ENCODE data around the gene VPS26C.

VPS26C gene

GRCh38 chr21:37202221-37203110, 64.7 kb downstream of the VPS26C start:
- DNase-seq (ENCODE audit: low read depth) = no peak

GRCh38 chr21:37200641-37201480, 66.3 kb downstream of the VPS26C start:
- no peak for DNase-seq (ENCODE audit: low read depth)

- DNase-seq (ENCODE audit: low read depth) = no peak
Measured at GRCh38 chr21:37199057-37199924, 67.8 kb downstream of the VPS26C start.

DNA sequence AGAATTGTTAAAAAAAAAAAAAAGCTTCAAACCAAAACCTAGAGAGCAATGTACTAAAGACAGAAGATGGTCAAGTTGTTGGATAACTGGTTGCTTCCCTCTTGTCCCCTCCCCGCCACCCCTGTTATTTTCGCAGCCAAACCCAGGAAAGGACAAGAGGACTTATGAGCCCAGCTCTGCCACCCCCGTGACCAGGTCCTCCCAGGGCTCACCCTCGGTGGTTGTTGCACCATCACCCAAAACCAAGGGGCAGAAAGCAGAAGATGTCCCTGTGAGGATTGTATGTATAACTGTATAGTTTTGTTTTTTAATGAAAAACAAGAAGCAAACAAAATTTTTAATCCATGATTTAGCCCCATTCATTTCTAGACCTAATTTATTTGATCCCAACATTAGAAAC, 69.4 kb downstream of the VPS26C start:
- DNase-seq (ENCODE audit: low read depth) = no peak

DNA sequence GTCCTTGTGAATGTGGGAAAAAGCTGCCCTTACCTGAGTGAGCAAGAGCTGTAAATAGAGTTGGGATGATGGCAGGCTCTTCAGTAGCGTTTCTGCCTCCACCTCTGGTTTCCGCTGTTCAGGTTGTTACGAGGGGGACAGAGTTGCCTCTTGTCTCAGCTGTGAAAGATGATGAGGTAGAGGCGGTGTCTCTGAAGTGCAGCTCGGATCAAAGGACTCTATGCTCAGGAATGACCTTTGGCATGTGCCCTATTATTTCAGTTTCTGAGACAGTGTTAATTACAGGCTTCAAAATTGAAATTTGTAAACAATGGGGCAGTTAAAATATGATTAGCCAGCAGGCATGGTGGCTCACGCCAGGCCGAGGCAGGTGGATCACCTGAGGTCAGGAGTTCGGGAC, 70.3 kb downstream of the VPS26C start:
- DNase-seq (ENCODE audit: low read depth) = no peak

- no peak for DNase-seq (ENCODE audit: low read depth)
Measured at GRCh38 chr21:37195610-37196009, 71.5 kb downstream of the VPS26C start.

DNA sequence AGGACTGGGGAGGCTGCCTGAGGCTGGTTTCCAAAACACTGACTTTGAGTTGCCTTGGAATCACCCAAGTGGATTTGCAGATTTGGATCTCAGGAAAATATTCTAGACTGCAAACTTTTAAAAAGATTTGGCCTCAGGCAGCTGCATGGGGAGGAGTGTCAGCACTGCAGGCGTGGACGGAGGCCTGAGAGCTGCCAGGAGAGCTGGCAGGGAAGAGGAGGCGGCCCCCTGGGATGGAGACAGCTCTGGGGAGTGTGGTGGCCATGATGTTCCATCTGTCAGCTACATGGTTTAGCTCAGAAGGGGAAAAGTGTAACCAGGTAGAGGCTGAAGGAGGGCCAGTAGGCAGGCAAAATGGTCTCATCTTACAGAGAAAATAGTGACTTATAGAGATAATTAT, 72.1 kb downstream of the VPS26C start:
- no peak for DNase-seq (ENCODE audit: low read depth)

- no peak for DNase-seq (ENCODE audit: low read depth)
Measured at GRCh38 chr21:37193676-37194075, 73.5 kb downstream of the VPS26C start.

DNA sequence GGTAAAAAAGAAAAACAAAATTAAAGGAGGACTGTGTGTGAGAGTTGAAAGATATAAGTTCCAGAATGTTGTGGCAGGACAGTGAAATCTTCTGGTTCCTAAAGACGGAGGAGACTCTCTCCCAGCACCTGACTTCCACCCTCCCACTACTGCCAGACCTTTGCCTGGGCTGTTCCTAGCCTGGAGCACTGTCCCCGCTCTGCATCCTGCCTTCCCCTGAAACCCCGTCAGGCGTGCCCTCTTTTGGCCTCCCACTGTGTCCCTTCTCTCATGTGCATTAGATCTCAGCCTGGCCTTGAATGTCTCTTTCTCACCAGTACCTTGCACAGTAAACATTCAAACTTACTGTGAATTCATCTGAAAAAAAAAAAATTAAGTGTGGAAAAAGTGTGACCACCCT, 74.1 kb downstream of the VPS26C start:
- no peak for DNase-seq (ENCODE audit: low read depth)

- no peak for DNase-seq (ENCODE audit: low read depth)
Measured at GRCh38 chr21:37192019-37192418, 75.1 kb downstream of the VPS26C start.

- DNase-seq (ENCODE audit: low read depth) = no peak
Measured at GRCh38 chr21:37188825-37189224, 78.3 kb downstream of the VPS26C start.

DNA sequence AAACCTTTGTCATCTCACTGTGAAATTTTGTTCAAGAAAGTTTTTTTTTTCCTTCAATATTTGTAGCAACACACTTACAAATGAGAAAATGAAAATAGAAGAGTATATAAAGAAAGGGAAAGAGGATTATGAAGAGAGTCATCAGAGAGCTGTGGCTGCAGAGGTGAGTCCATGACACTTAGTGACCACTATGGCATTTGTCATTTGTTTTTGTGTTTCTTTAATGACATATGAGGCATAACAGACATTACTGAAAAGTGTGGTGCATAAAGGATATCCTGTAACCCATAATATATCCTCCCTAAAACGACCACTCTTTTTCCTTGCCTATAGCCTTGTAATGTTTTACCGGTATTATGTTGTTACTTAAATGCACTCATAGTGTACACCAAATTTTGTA, 80.2 kb downstream of the VPS26C start:
- DNase-seq (ENCODE audit: low read depth) = no peak

- DNase-seq (ENCODE audit: low read depth) = no peak
Measured at GRCh38 chr21:37184784-37185593, 82.1 kb downstream of the VPS26C start.

GRCh38 chr21:37183749-37184148, 83.4 kb downstream of the VPS26C start:
- no peak for DNase-seq (ENCODE audit: low read depth)

GRCh38 chr21:37182222-37182621, 84.9 kb downstream of the VPS26C start:
- no peak for DNase-seq (ENCODE audit: low read depth)

DNA sequence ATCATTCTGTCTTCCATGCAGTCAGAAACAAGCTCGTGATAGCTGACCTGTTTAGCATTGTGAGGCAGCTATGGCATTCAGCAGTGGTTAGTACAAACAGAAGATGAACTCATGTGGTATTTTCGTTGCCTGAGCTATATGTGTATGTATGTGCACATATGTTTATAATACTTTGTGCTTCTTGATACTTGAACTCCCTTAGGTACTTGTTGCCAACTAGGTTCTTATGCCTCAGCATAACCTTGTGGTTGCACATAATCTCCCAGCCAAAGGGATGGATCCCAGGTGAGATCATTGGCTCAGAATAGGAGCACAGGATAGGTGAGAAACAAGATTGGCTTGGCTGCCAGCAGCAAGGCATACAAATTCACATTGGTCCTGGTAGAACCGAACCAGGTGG, 86.1 kb downstream of the VPS26C start:
- DNase-seq (ENCODE audit: low read depth) = no peak

DNA sequence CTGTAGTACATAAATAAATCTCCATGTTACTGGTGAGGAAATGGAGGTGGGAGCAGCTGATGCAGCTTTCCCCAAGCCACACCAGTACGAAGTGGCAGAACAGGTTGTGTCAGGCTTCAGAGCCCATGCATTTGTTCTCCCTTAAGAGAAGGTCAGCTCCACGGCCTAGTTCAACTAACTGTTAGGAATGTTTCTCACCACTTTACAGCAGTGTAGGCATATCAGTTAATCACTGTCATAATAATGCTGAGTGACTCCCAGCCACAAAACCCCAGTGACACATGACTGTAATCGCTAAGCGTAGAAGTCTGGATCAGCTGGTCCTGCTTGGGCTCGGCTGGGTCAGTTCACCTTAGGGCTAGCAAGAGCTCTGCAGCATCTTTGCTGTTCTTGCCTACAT, 90.4 kb downstream of the VPS26C start:
- no peak for DNase-seq (ENCODE audit: low read depth)

Data from T follicular helper cell (primary cell).